BLaER1 treated with 17β-estradiol and CSF1 and Interleukin-3, amounts not matched to agents 10 nM and 100 nM (cell line): ENCODE data around the gene OPRL1.
A peak's percentile ranks its signal among the peaks of the same experiment; 100 is the strongest.

ENCODE experiments used
- H3K27ac ChIP-seq, 11 experiments: shearing (Covaris generic); formaldehyde crosslinking; 2 replicates each; pipeline ENCODE4 v1.8.1; 2022
- H3K27me3 ChIP-seq, 11 experiments: shearing (Covaris generic); formaldehyde crosslinking; 2 replicates each; pipeline ENCODE4 v1.8.1; 2022
- H3K36me3 ChIP-seq, 11 experiments: shearing (Covaris generic); formaldehyde crosslinking; 2 replicates each; pipeline ENCODE4 v1.8.1; 2022
- H3K4me1 ChIP-seq, 10 experiments: shearing (Covaris generic); formaldehyde crosslinking; 2 replicates each; pipeline ENCODE4 v1.8.1; 2022
- H3K4me2 ChIP-seq, 11 experiments: shearing (Covaris generic); formaldehyde crosslinking; 2 replicates each; pipeline ENCODE4 v1.8.1; 2022
- H3K4me3 ChIP-seq, 10 experiments: shearing (Covaris generic); formaldehyde crosslinking; 2 replicates each; pipeline ENCODE4 v1.8.1; 2022
- H3K9ac ChIP-seq, 11 experiments: shearing (Covaris generic); formaldehyde crosslinking; 2 replicates each; pipeline ENCODE4 v1.8.1; 2022
- H3K9me3 ChIP-seq, 11 experiments: shearing (Covaris generic); formaldehyde crosslinking; replicated peaks in 1 of 11; 2 replicates each; pipeline ENCODE4 v1.8.1; 2022
- H4K20me1 ChIP-seq, 11 experiments: shearing (Covaris generic); formaldehyde crosslinking; 2 replicates each; pipeline ENCODE4 v1.8.1; 2022
- Cebpa-rat ChIP-seq, 11 experiments: shearing (Covaris generic); IDR thresholded peaks; 2 replicates each; pipeline ENCODE4 v1.8.1; 2022

Gene OPRL1

DNA sequence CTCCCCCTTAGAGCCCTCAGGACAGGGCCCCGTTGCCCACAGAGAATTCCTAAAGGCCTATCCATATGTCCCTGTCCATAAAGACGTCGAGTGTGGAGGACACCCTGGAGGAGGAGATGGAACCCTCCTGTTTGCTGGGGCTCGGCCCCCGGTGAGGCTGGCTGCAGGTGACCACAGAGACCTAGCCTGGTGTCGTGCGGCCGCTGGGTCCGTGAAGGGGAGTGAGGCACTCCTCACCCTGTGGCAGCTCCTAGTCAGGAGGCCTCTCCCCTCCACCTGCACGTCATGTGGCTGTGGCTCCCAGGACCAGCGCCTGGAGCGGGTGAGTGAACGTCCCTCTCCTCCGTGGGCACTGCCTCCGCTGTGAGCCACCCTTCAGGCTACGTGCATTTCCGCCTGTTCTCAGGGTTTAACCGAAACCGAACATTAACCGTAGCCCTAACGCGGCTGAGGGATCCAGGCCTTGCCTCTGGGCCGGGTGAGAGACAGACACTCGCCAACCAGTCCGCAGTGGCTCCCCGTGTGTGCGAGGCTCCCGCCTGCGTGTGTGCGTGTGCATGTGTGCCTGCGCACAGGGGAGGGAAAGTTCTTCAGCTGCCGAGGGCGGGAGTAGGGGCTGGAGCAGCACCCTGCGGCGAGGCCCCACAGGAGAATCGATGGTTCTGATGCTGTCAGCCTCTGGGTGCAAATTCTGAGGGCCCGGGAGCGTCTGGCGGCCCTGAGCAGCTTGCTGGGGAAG lies 22.8 kb upstream of the OPRL1 start:
- H3K4me3 ChIP-seq = no peak overlapping the region
- H3K4me2 ChIP-seq = peak overlapping the region; percentile 46 to 92 (median 81)
- H3K36me3 ChIP-seq = no peaks in the 10 kb centered on the region
- peaks cover 11 to 35% (median 24%) of the 10 kb centered on the region in 11 experiments; a peak in 20 of 22 replicates for H3K27me3 ChIP-seq
- no peaks in the 10 kb centered on the region for H3K9me3 ChIP-seq
- H3K27ac ChIP-seq = peak overlapping the region in 4 of 11 experiments; percentile 6 to 26 (median 17); a peak in 5 of 22 replicates
- no peaks in the 10 kb centered on the region; a peak in 1 of 22 replicates for H4K20me1 ChIP-seq
- peaks cover 45 to 68% (median 62%) of the 10 kb centered on the region in 10 experiments for H3K4me1 ChIP-seq
- peak overlapping the region in 8 of 11 experiments; percentile 11 to 52 (median 31); a peak in 9 of 22 replicates for H3K9ac ChIP-seq
- TF ChIP-seq Cebpa-rat (IDR thresholded peaks at IDR 0.05) = no peak

DNA sequence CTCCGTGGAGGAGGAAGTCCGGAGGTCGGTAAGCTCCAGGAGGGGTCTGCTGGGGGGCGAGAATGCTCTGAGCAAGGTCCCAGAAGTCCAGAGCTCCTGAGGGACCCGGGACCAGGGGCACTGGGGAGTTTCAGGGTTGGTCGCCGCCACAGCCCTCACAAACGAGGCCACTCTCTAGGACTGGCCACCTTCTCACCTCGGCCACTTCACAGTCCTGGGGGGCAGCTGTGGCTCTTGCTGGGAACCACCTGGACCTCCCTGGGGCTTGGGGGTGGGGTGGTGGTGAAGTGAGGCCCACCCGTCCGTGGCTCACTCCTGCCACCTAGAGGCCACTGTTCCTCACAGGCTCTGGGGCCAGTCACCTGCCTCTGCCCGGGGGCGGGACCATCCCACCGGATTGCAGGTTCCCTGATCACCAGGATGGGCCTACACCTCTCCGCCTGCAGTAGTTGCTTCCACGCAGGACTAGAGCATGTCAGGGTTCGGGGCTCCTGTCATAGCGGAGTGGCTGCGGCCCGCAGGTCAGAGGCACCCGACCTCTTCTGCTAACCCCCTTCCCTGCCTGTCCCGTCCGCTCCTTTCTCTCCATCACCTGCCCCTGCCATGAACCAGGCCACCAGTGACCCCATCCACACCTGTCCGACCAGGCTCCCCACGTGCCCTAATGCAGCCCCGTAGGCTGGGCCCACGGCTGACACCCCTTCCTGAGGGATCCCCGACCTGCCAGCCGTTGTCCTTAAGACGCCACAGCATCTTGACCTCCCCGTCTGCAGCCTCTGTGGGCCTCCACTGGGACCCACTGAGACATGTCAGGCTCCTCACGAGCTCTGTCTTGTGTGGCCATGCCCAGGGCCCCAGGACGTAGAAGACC lies 22.0 kb upstream of the OPRL1 start:
- Histone ChIP-seq H3K9ac (peak overlapping the region in 8 of 11 experiments; percentile 19 to 52 (median 36); a peak in 9 of 22 replicates), H3K36me3 (no peaks in the 10 kb centered on the region), H3K4me2 (peak overlapping the region; percentile 46 to 92 (median 81)), H3K9me3 (no peaks in the 10 kb centered on the region), H3K27me3 (peaks cover 3 to 27% (median 16%) of the 10 kb centered on the region in 11 experiments; a peak in 19 of 22 replicates), H3K27ac (peak overlapping the region in 4 of 11 experiments; percentile 6 to 26 (median 17); a peak in 5 of 22 replicates), H4K20me1 (no peaks in the 10 kb centered on the region; a peak in 1 of 22 replicates), H3K4me1 (peaks cover 51 to 69% (median 64%) of the 10 kb centered on the region in 10 experiments), H3K4me3 (no peak overlapping the region; a peak in 1 of 20 replicates)
- no peak for TF ChIP-seq Cebpa-rat (IDR thresholded peaks at IDR 0.05)

DNA sequence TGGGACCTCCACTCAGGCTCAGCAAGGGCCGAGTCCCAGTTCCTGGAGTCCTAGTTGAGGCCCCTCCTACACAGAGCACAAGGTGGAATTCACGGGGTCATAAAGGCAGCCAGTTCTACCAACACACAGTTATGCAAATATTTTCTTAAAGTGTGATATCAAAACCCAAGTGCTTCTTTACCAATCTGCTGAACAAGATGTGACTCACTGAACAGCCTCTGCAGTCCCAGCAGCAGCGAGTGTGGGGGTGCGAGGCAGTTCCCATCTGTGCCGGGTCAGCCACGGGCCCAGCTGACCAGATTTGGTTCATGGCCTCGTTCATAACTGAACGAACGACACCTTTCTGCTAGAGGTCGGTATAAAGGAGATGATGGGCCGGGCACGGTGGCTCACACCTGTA lies 21.3 kb upstream of the OPRL1 start:
- H3K4me3 ChIP-seq = no peak overlapping the region
- peak overlapping the region in 4 of 11 experiments; percentile 19 to 41 (median 27); a peak in 4 of 22 replicates for H3K9ac ChIP-seq
- no peaks in the 10 kb centered on the region for H3K36me3 ChIP-seq
- H3K4me1 ChIP-seq = peaks cover 50 to 65% (median 60%) of the 10 kb centered on the region in 10 experiments
- H3K27ac ChIP-seq = no peak overlapping the region
- peak overlapping the region in 10 of 11 experiments; percentile 69 to 92 (median 82); a peak in 13 of 22 replicates for H3K4me2 ChIP-seq
- TF ChIP-seq Cebpa-rat (IDR thresholded peaks at IDR 0.05) = no peak
- peaks cover 0 to 20% (median 10%) of the 10 kb centered on the region in 11 experiments; a peak in 14 of 22 replicates for H3K27me3 ChIP-seq
- peaks cover 0 to under 1% (median 0%) of the 10 kb centered on the region in 11 experiments; a peak in 2 of 22 replicates for H4K20me1 ChIP-seq
- no peaks in the 10 kb centered on the region for H3K9me3 ChIP-seq

DNA sequence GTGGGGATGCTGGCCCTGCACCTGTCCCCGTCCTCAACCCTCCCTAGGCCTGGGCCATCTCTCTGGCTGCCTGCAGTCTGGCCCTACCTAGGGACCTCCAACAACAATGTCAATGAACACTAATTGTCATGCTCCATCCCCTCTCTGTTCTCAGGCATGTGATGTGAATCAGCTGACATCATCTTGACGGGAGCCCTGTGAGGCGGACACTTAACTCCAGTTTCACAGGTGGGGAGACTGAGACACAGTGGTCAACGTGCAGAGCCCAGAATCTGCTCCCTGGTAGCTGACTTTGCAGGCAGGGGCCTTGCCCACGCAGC lies 17.6 kb upstream of the OPRL1 start:
- peaks cover 52 to 65% (median 60%) of the 10 kb centered on the region in 10 experiments for H3K4me1 ChIP-seq
- H3K27ac ChIP-seq = peak overlapping the region in 10 of 11 experiments; percentile 67 to 84 (median 80); a peak in 18 of 22 replicates
- peak overlapping the region; percentile 92 to 100 (median 98) for H3K4me2 ChIP-seq
- no peaks in the 10 kb centered on the region for H3K9me3 ChIP-seq
- no peaks in the 10 kb centered on the region for H3K27me3 ChIP-seq
- peak overlapping the region; percentile 81 to 93 (median 86); a peak in 21 of 22 replicates for H3K9ac ChIP-seq
- TF ChIP-seq Cebpa-rat (IDR thresholded peaks at IDR 0.05) = no peak
- H3K4me3 ChIP-seq = peak overlapping the region in 9 of 10 experiments; percentile 80 to 97 (median 92); a peak in 17 of 20 replicates
- peaks cover 0 to 24% (median 8%) of the 10 kb centered on the region in 11 experiments; a peak in 12 of 22 replicates for H4K20me1 ChIP-seq
- H3K36me3 ChIP-seq = no peaks in the 10 kb centered on the region

DNA sequence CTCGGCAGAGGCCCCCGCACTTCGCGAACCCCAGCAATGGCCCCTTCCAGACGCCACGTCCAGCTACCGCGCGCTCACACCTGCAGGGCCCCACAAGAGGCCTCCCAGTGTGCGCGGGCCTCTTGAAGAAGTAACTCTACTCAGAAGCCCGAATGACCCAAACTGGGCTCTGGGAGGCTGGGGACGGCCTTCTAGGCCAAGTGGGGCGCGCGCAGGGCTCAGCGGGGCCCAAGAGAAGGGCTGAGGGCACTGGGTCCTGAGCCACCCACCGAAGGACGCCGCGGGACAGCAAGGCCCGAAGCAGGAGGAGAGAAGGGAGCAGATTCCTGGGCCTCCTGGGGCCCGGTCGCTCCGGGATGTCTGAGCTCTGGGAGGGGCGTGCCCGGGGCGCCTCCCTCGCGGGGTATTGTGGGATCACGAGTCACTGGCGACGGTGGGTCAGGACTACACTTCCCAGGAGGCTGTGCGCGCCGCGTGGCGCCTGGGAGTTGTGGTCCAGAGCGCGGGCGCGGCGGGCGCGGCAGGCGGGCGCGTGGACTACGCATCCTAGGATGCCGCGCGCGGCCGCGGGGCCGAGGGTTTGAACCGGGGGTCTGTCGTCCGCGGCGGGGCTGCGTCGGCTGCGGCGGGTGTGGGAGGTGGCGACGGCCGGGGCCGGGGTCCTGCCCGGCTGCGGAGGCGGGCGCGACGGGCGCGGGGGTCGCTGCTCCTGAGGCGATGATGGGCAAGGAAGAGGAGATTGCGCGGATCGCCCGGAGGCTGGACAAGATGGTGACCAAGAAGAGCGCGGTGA lies 17.1 kb upstream of the OPRL1 start, which contains the start of gene TCEA2:
TSS of gene TCEA2 (plus strand) at position 603 of the 793 bp plus-strand sequence. CDS start at position 718, 115 bp downstream.
- H3K4me2 ChIP-seq = peak within 1 kb of the TSS; percentile 92 to 100 (median 98)
- H3K36me3 ChIP-seq = no peaks in the 10 kb centered on the region
- peak within 1 kb of the TSS; percentile 81 to 93 (median 86) for H3K9ac ChIP-seq
- no peaks in the 10 kb centered on the region for H3K9me3 ChIP-seq
- TF ChIP-seq Cebpa-rat (IDR thresholded peaks at IDR 0.05) = no peak
- peaks cover 0 to 24% (median 8%) of the 10 kb centered on the region in 11 experiments; a peak in 12 of 22 replicates for H4K20me1 ChIP-seq
- peaks cover 52 to 64% (median 60%) of the 10 kb centered on the region in 10 experiments for H3K4me1 ChIP-seq
- no peaks in the 10 kb centered on the region for H3K27me3 ChIP-seq
- H3K4me3 ChIP-seq = peak within 1 kb of the TSS; percentile 80 to 97 (median 92)
- H3K27ac ChIP-seq = peak within 1 kb of the TSS; percentile 66 to 84 (median 79)

DNA sequence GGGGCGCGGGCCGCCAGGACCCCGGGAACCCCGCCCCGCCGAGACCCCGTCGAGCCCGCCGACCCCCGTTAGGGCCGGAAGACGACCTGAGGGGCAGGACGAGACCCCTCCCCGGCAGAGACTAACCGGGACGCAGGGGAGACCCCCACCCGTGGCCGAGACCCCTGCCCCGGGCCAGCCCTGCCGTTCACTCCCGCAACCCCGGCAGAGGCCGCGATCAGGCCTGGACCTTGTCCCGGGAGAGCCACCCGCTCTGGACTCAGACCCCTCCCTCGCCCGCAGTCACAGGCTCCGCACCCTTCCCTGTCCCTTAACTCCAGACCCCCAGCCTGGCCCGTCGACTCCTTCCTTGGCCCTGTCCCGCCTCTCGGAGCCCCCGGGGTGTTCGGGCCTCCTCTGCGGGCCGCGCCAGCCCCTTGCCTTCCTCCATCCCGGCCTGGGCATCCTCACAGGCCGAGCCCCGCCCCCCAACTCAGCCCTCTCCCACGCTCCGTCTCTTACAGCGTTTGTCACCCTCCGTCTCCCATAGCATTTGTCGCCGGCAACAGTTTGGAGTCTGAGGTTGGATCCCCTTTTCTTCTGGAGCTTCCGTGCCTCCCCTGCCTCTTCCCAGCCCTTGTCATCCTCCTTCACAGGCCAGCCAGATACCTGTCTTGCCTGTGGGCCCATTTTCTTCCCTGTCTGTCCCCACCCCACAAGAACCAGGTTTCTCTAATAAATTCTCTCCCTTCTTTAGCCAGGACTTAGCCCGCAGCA lies 16.3 kb upstream of the OPRL1 start:
- H3K4me1 ChIP-seq = peaks cover 53 to 64% (median 60%) of the 10 kb centered on the region in 10 experiments
- peak overlapping the region; percentile 66 to 84 (median 79) for H3K27ac ChIP-seq
- H3K9ac ChIP-seq = peak overlapping the region; percentile 81 to 93 (median 86)

DNA sequence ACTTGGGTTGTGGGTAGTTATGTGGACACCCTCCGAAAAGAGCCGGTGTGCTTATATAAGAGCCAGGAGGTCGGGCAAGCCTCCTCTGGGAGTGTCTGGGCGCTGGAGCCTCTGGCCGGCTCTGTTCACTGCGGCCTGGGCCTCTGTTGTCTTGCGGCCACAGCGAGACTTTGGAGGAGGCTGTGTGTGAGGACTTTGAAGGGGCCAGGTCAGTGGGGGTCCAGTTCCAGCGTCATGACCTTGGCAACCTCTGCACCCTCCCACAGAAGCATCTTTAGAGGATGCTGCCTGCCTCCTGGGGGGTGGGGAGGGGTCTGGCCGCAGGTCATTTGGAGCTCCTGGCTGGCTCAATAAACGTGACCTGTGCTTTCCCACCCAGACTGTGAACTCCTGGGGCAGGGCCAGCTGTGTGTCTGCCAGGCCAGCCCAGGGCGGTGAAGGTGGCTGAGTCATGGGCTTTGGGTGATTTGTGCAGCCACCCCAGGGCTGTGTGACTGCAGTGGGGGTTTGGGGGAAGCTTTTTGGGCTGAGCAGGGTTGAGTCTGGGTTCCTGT lies 15.7 kb upstream of the OPRL1 start:
- Histone ChIP-seq H3K4me3 (peak overlapping the region; percentile 80 to 97 (median 92); a peak in 19 of 20 replicates), H3K9ac (peak overlapping the region; percentile 3 to 93 (median 85); a peak in 18 of 22 replicates), H3K27me3 (no peaks in the 10 kb centered on the region), H4K20me1 (peaks cover 0 to 32% (median 10%) of the 10 kb centered on the region in 11 experiments; a peak in 13 of 22 replicates), H3K9me3 (no peaks in the 10 kb centered on the region), H3K27ac (peak overlapping the region in 6 of 11 experiments; percentile 71 to 81 (median 80); a peak in 9 of 22 replicates), H3K36me3 (no peaks in the 10 kb centered on the region), H3K4me2 (peak overlapping the region; percentile 92 to 100 (median 98)), H3K4me1 (peaks cover 60 to 69% (median 66%) of the 10 kb centered on the region in 10 experiments)
- TF ChIP-seq Cebpa-rat (IDR thresholded peaks at IDR 0.05) = no peak

More for the DNA sequence above, 16.3 kb upstream of the OPRL1 start:
- peaks cover 0 to 26% (median 8%) of the 10 kb centered on the region in 11 experiments; a peak in 12 of 22 replicates for H4K20me1 ChIP-seq
- H3K9me3 ChIP-seq = no peaks in the 10 kb centered on the region
- peak overlapping the region; percentile 80 to 97 (median 92) for H3K4me3 ChIP-seq
- peak overlapping the region; percentile 92 to 100 (median 98) for H3K4me2 ChIP-seq
- H3K27me3 ChIP-seq = no peaks in the 10 kb centered on the region
- TF ChIP-seq Cebpa-rat (IDR thresholded peaks at IDR 0.05) = no peak
- no peaks in the 10 kb centered on the region for H3K36me3 ChIP-seq
